Stimulated activated CD8-positive, alpha-beta memory T cell treated with anti-CD3 and anti-CD28 coated beads, Interleukin-15, amount 100 ng/mL, for 1 hour (primary cell): Measurements from ENCODE around the gene CAV1.

Source experiments
- DNase-seq: peaks from one replicate; pipeline ENCODE4 v3.0.0-alpha.2; 2020; ENCODE audit warnings: low read depth

Gene CAV1

GRCh38 chr7:116560021-116560970, 35.5 kb downstream of the CAV1 start:
- no peak for DNase-seq

GRCh38 chr7:116561697-116562483, 37.1 kb downstream of the CAV1 start:
- no peak for DNase-seq

- no peak for DNase-seq
Measured at GRCh38 chr7:116562529-116563121, 37.8 kb downstream of the CAV1 start.

- DNase-seq, result no peak
Measured at GRCh38 chr7:116565981-116566380, 41.1 kb downstream of the CAV1 start.

- DNase-seq, result no peak
Measured at GRCh38 chr7:116566666-116567065, 41.8 kb downstream of the CAV1 start.

- DNase-seq, result no peak
Measured at GRCh38 chr7:116569737-116570136, 44.9 kb downstream of the CAV1 start.

- no peak for DNase-seq
Measured at GRCh38 chr7:116570306-116570705, 45.5 kb downstream of the CAV1 start.

GRCh38 chr7:116571037-116571436, 46.2 kb downstream of the CAV1 start:
- no peak for DNase-seq

GRCh38 chr7:116571552-116571951, 46.7 kb downstream of the CAV1 start:
- no peak for DNase-seq

GRCh38 chr7:116572036-116572435, 47.2 kb downstream of the CAV1 start:
- DNase-seq, result no peak

- DNase-seq, result no peak
Measured at GRCh38 chr7:116573541-116573940, 48.7 kb downstream of the CAV1 start.

GRCh38 chr7:116574025-116574822, 49.4 kb downstream of the CAV1 start:
- DNase-seq, result no peak

GRCh38 chr7:116575853-116576252, 51.0 kb downstream of the CAV1 start:
- no peak for DNase-seq

- no peak for DNase-seq
Measured at GRCh38 chr7:116576350-116577319, 51.8 kb downstream of the CAV1 start.

- no peak for DNase-seq
Measured at GRCh38 chr7:116577320-116577871, 52.6 kb downstream of the CAV1 start.

GRCh38 chr7:116578526-116578925, 53.7 kb downstream of the CAV1 start:
- DNase-seq, result no peak

GRCh38 chr7:116579322-116579721, 54.5 kb downstream of the CAV1 start:
- no peak for DNase-seq

- DNase-seq, result no peak
Measured at GRCh38 chr7:116579835-116580234, 55.0 kb downstream of the CAV1 start.

- no peak for DNase-seq
Measured at GRCh38 chr7:116582164-116582732, 57.4 kb downstream of the CAV1 start.
